ENCODE results near the gene PCDHGC5.

DNA sequence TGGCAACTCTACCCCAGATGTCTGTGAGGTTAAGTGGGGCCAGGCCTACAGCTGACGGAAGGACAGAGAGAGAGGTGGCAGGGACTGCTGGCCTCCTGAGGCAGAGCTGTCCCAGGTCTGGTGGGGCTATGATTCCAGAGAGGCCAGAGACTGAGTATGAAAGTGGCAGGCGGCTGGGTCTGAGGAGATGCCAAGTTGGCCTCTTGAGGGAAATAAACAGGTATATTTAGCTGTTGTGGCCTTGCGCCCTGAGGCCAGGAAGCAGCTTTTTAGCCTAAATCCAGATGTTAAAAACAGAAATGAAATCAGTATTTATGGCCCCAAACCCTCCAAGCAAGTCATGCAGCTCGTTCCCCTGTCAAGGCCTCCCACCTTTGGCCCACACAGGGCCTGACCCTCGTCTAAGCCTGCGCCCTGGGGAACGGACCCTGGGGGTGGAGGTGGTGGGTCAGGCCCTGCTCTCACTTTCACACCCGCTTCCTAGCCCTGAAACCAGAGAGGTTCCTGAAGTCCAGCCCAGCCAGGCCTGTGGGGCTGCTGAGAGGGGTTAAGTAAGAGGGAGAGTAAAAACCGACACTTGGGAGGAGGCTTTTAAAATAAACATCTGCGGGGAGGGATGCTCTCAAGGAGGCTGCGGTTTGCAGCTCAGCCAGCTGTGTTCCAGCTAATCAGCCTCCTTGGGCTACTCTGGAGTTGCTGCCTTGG lies 18.7 kb downstream of the PCDHGC5 start:
- TF ChIP-seq, protein P1, sequence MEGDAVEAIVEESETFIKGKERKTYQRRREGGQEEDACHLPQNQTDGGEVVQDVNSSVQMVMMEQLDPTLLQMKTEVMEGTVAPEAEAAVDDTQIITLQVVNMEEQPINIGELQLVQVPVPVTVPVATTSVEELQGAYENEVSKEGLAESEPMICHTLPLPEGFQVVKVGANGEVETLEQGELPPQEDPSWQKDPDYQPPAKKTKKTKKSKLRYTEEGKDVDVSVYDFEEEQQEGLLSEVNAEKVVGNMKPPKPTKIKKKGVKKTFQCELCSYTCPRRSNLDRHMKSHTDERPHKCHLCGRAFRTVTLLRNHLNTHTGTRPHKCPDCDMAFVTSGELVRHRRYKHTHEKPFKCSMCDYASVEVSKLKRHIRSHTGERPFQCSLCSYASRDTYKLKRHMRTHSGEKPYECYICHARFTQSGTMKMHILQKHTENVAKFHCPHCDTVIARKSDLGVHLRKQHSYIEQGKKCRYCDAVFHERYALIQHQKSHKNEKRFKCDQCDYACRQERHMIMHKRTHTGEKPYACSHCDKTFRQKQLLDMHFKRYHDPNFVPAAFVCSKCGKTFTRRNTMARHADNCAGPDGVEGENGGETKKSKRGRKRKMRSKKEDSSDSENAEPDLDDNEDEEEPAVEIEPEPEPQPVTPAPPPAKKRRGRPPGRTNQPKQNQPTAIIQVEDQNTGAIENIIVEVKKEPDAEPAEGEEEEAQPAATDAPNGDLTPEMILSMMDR (IDR thresholded peaks at IDR 0.05) = no peak
- TF ChIP-seq POLR2AphosphoS5 (IDR thresholded peaks at IDR 0.05) (no peak), POLR2A (IDR thresholded peaks at IDR 0.05) (no peak)

Data from breast epithelium (tissue), 3 donors.